HG03139 (cell line): ENCODE results near the gene BTG2.
"Not testable (repeated sequence)": the region's sequence is repeated elsewhere in the genome, so short reads cannot be mapped to it uniquely, and the experiment has no call there.

ENCODE experiments used
- ATAC-seq: cut with Tn5 transposase; IDR thresholded peaks from one replicate; pipeline ENCODE4 v1.9.1; 2021; ENCODE audit not compliant: unreplicated experiment

The BTG2 gene

GRCh38 chr1:203291201-203292096 lies 13.9 kb upstream of the BTG2 start:
- ATAC-seq = no peak

GRCh38 chr1:203295796-203296195 lies 9.5 kb upstream of the BTG2 start:
- no peak for ATAC-seq

GRCh38 chr1:203296460-203297073 lies 8.8 kb upstream of the BTG2 start:
- ATAC-seq = no peak

DNA sequence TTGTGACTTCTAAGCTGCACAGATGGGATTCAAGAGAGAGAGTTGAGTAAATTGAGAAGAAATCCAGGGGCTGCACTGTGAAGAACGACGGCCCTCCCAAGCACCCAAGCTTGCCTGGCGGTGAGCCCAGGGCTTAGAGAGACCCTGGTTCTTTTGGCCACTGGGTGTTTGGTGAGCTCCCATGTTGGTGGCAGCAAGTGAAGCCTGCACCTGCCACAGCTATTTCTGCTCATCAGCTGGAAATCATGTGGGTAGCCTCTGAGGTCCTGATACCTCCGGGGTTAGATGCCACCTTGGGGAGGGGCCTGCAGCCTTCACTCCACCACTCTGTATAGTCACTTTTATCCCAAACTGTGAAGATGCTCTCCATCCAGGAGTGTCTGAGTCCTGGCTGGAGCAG lies 6.2 kb upstream of the BTG2 start:
- ATAC-seq = no peak

DNA sequence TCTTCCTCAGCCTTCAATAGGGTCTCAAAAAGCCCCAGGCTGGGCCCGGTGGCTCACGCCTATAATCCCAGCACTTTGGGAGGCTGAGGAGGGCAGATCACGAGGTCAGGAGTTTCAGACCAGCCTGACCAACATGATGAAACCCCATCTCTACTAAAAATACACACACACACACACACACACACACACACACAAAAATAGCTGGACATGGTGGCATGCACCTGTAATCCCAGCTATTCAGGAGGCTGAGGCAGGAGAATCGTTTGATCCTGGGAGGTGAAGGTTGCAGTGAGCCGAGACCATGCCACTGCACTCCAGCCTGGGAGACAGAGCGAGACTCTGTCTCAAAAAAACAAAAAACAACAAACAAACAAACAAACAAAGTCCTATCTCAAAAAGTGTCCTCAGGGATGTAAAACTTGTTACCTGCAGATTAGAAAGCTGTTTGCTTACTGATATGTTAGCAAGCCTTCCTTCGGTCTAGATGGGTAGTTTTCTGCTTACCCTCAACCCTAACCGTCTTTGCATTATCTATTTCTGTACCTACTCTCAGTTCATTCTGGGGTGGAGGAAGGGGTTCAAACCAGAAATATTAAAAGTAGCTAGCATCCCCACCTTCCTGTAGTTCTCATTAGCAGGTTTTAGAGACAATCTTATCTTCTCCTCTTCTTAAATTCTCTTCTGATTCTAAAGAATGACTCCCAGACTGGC lies 5.4 kb upstream of the BTG2 start:
- ATAC-seq = not testable (repeated sequence)

DNA sequence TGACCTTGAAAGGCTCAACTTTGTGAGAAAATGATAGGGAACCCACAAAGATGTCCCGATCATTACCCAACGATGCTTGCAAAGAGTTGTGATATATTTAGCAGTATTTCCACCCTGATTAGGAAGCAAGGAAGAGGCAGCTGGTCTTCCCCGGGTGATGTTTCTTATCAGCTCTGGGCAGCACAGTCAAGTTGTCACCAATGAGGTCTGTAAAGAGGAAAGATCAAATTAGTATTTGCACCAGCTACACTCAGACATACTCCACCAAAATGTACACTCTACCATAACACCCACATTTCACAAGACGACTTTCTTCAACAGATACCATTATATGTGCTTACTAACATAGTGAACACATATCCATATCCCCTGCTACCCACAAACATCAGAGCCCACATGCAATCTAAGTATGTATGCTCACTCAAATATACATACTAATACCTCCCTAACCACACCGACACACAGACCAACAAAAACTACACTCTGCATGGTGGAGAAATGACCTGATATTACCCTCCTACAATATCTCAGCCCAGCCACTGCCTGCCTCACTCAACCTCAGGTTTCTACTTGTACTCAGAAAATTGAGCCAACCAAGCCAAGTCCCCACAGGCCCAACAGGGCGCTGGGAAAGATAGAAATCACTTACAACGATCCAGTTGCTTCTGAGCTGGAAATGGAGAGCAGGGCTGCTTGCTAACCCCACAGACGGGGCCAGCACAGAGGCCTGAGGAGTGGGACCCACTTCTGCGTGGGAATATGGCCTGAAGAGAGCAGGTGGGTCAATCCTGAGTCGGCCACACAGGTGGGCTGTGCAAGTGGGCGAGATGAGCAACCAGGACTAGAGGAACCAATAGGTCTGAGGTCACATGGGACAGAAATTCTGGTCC lies 4.6 kb upstream of the BTG2 start:
- no peak for ATAC-seq

DNA sequence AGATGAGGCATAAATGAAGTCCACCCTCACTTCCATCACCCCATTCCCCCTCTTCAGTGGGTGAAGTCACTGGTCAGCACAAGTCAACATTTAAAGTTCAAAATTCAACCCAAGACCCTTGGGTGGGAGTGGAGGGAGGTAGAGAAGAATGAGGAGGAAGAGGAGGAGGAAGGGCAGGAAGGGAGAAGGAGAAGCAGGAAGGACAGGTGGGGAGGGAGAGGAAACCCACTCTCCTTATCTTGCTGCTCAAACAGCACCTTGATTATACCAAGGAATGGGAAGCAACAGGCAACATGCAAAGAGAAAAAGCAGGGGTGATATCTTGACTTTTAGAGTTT lies 4.0 kb upstream of the BTG2 start:
- no peak for ATAC-seq

- no peak for ATAC-seq
These were observed 2.9 kb upstream of the BTG2 start for GRCh38 chr1:203302456-203302855.

- no peak for ATAC-seq
These were observed 2.4 kb upstream of the BTG2 start for GRCh38 chr1:203302894-203303293.

GRCh38 chr1:203304391-203304918 lies 864 bp upstream of the BTG2 start:
- no peak for ATAC-seq

DNA sequence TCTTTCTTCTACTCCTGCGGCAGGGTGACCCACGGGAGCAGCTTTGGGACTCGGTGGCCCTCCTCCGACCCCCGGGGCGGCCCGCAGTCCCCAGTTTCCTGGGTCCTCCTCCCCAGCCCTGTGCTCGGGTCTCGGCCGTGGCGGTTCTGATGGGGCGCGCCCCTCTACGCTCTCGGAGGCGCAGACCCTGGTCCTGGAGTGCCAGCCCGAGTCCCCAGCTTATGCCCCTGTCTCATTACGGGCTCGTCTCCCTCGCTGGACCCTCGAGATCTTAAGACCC lies 430 bp downstream of the BTG2 start:
- ATAC-seq = no peak

- ATAC-seq = no peak
These were observed 1.0 kb downstream of the BTG2 start for GRCh38 chr1:203306089-203306964.

- no peak for ATAC-seq
These were observed 1.7 kb downstream of the BTG2 start for GRCh38 chr1:203306965-203307541.

- ATAC-seq = no peak
These were observed 2.4 kb downstream of the BTG2 start for GRCh38 chr1:203307641-203308126.

GRCh38 chr1:203308328-203308922 lies 3.1 kb downstream of the BTG2 start:
- no peak for ATAC-seq

GRCh38 chr1:203308923-203309331 lies 3.6 kb downstream of the BTG2 start:
- no peak for ATAC-seq

- ATAC-seq = no peak
These were observed 6.3 kb downstream of the BTG2 start for GRCh38 chr1:203311368-203312301.
